Vagina (tissue), 2 donors: ENCODE results near the gene FAM124A.

Experiments used
- POLR2AphosphoS5 ChIP-seq, 2 donors: sonication (generic); formaldehyde crosslinking; IDR thresholded peaks; one replicate each; pipeline ENCODE4 v1.9.0; 2017; ENCODE audit warnings: antibody characterized with exemption in 2 of 2, mild to moderate bottlenecking in 2 of 2, low read depth in 1 of 2; ENCODE audit not compliant: insufficient read depth in 1 of 2
- TF ChIP-seq, protein P1 (sequence below), 3 experiments: fragments of 450-650 bp in 2 of 3; fragments of 200-600 bp in 1 of 3; sonication (generic) in 1 of 3; IDR thresholded peaks; one replicate each; pipeline ENCODE4 v1.5.1; 2017 to 2019; ENCODE audit warnings: antibody characterized with exemption in 3 of 3, mild to moderate bottlenecking in 2 of 3, moderate library complexity in 2 of 3

- TF ChIP-seq, protein P1, sequence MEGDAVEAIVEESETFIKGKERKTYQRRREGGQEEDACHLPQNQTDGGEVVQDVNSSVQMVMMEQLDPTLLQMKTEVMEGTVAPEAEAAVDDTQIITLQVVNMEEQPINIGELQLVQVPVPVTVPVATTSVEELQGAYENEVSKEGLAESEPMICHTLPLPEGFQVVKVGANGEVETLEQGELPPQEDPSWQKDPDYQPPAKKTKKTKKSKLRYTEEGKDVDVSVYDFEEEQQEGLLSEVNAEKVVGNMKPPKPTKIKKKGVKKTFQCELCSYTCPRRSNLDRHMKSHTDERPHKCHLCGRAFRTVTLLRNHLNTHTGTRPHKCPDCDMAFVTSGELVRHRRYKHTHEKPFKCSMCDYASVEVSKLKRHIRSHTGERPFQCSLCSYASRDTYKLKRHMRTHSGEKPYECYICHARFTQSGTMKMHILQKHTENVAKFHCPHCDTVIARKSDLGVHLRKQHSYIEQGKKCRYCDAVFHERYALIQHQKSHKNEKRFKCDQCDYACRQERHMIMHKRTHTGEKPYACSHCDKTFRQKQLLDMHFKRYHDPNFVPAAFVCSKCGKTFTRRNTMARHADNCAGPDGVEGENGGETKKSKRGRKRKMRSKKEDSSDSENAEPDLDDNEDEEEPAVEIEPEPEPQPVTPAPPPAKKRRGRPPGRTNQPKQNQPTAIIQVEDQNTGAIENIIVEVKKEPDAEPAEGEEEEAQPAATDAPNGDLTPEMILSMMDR (IDR thresholded peaks at IDR 0.05) = no peak
- no peak for TF ChIP-seq POLR2AphosphoS5 (IDR thresholded peaks at IDR 0.05; ENCODE audit: insufficient read depth in 1 of 2, low read depth in 1 of 2)
Observed at GRCh38 chr13:51178456-51179074, 43.6 kb upstream of the FAM124A start.
